Karpas-422 (cell line): Measurements from ENCODE around the gene ETV6. TPM values are rescaled to one million over a fixed set of nuclear protein-coding genes. Genes with fewer than 3 reads are reported as not detected.
"Not testable (repeated sequence)": the region's sequence is repeated elsewhere in the genome, so short reads cannot be mapped to it uniquely, and the experiment has no call there.

Experiments
- DNase-seq: peaks from one replicate; pipeline ENCODE4 v3.0.0-alpha.2; 2015
- H2AFZ ChIP-seq: fragments of 200-600 bp; sonication (generic); 2 replicates; pipeline ENCODE4 v1.6.1; 2014; ENCODE audit warnings: antibody characterized with exemption, low read length, mixed read lengths
- H3K27ac ChIP-seq: fragments of 200-600 bp; sonication (generic); 2 replicates; pipeline ENCODE4 v1.5.1; 2014; ENCODE audit warnings: mild to moderate bottlenecking, low read length, moderate library complexity
- H3K27me3 ChIP-seq: fragments of 200-600 bp; sonication (generic); 2 replicates; pipeline ENCODE4 v1.6.1; 2014; ENCODE audit warnings: low read length, mixed read lengths
- H3K36me3 ChIP-seq: fragments of 200-600 bp; sonication (generic); 2 replicates; pipeline ENCODE4 v1.6.1; 2014; ENCODE audit warnings: low read length, mixed read lengths; ENCODE audit not compliant: insufficient read depth
- H3K4me1 ChIP-seq: fragments of 200-600 bp; sonication (generic); 2 replicates; pipeline ENCODE4 v1.6.1; 2014; ENCODE audit warnings: mild to moderate bottlenecking, low read length, mixed read lengths
- H3K4me2 ChIP-seq: fragments of 200-600 bp; sonication (generic); 2 replicates; pipeline ENCODE4 v1.6.1; 2014; ENCODE audit warnings: low read length, low read depth, mild to moderate bottlenecking; ENCODE audit not compliant: poor library complexity, severe bottlenecking
- H3K4me3 ChIP-seq: fragments of 200-600 bp; sonication (generic); 2 replicates; pipeline ENCODE4 v1.5.1; 2014; ENCODE audit warnings: mild to moderate bottlenecking, antibody characterized with exemption, low read length, mixed read lengths
- H3K79me2 ChIP-seq: fragments of 200-600 bp; sonication (generic); 2 replicates; pipeline ENCODE4 v1.6.1; 2014; ENCODE audit warnings: mild to moderate bottlenecking, low read length, mixed read lengths
- H3K9ac ChIP-seq: fragments of 200-600 bp; sonication (generic); 2 replicates; pipeline ENCODE4 v1.6.0; 2014; ENCODE audit warnings: low read length
- H3K9me2 ChIP-seq: fragments of 200-600 bp; sonication (generic), shearing (Covaris generic); replicated peaks from 2 replicates; pipeline ENCODE4 v1.6.0; 2014; ENCODE audit warnings: mild to moderate bottlenecking, low read length, moderate library complexity; ENCODE audit not compliant: insufficient read depth
- H3K9me3 ChIP-seq: fragments of 300-700, 200-600 bp; sonication (generic); 2 replicates; pipeline ENCODE4 v1.6.1; 2014; ENCODE audit warnings: low read length, mixed read lengths
- H4K20me1 ChIP-seq: fragments of 200-600 bp; sonication (generic); 2 replicates; pipeline ENCODE4 v1.6.1; 2014; ENCODE audit warnings: mild to moderate bottlenecking, antibody characterized with exemption, low read length, low read depth; ENCODE audit not compliant: insufficient read depth
- total RNA-seq: library from RNA; depleted of rRNA; stranded (reverse); fragments of >200 nt; shearing (Covaris generic); gene quantifications from 2 replicates; pipeline ENCODE4 v1.2.3, GENCODE V29; 2014; ENCODE audit warnings: low replicate concordance

Gene ETV6
- total RNA-seq, 1 experiment from 2014 or later: 1.0 TPM

DNA sequence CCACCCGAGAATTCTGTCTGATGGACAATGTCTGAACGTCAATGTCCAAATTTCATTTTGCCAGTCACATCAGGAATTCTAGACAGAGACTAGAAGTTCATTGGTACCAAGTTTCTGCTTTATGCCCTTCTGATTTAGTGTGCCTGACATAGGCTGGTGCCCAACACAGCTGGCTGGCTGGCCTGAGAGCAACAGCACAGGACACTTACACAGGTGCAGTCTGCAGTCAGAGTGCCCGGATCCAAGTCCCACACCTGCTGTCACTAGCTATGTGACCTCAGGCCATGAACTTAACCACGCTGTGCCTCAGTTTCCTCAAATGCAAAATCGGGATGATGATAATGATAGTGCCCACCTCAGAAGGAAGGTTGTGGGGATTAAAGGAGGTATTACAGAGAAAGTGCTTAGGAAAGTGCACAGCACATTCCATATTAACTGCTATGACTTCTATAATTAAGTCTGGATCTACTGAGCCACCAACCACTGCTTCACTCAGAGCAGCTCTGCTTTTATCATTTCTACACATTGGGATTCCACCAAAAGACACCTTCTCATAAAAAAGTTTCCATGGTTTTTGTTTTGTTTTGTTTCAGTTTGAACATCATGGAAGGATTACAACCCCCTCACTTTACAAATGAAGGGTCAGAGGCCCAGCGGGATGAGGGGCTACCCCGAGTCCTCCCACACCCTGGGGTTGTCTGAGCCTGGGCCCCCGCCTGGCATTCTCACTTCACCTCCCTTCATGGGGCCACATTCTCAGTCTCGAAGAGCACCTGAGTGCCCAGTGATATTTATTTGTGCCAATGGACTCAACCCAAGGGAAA, 252.4 kb downstream of the ETV6 start:
- Histone ChIP-seq H4K20me1 (no peaks in the 10 kb centered on the region), H3K4me3 (no peak overlapping the region), H3K4me1 (no peaks in the 10 kb centered on the region), H3K27me3 (no peaks in the 10 kb centered on the region), H3K9me3 (no peaks in the 10 kb centered on the region), H3K79me2 (no peaks in the 10 kb centered on the region), H3K9ac (no peak overlapping the region), H3K9me2 (no peaks in the 10 kb centered on the region), H3K36me3 (no peaks in the 10 kb centered on the region), H2AFZ (no peak overlapping the region), H3K27ac (no peak overlapping the region), H3K4me2 (no peak overlapping the region)
- DNase-seq: no peak

DNA sequence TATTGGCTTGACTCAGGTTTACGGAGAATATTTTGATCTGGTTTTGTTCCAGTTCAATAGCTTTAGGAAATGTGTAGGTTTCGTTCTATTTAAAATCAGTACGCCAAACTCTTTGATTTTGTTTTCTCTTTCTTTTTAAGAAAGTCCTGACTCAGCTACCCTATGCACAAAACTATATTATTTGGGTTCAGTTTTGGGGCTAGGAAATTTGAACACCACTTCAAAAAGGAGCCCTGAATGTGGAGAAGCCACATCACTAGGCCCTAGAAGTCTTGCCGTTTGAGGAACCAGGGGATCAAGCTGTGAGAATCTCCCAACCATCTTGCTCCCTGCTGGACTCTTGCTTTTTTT, 253.0 kb downstream of the ETV6 start:
- H3K27me3 ChIP-seq: no peaks in the 10 kb centered on the region
- no peaks in the 10 kb centered on the region for H3K9me2 ChIP-seq
- H3K27ac ChIP-seq: no peak overlapping the region
- no peak for DNase-seq
- no peaks in the 10 kb centered on the region for H3K36me3 ChIP-seq
- no peaks in the 10 kb centered on the region for H3K9me3 ChIP-seq
- H2AFZ ChIP-seq: no peak overlapping the region
- H3K4me3 ChIP-seq: no peak overlapping the region
- no peaks in the 10 kb centered on the region for H4K20me1 ChIP-seq
- H3K4me1 ChIP-seq: no peaks in the 10 kb centered on the region
- no peaks in the 10 kb centered on the region for H3K79me2 ChIP-seq
- H3K4me2 ChIP-seq: no peak overlapping the region
- no peak overlapping the region for H3K9ac ChIP-seq

DNA sequence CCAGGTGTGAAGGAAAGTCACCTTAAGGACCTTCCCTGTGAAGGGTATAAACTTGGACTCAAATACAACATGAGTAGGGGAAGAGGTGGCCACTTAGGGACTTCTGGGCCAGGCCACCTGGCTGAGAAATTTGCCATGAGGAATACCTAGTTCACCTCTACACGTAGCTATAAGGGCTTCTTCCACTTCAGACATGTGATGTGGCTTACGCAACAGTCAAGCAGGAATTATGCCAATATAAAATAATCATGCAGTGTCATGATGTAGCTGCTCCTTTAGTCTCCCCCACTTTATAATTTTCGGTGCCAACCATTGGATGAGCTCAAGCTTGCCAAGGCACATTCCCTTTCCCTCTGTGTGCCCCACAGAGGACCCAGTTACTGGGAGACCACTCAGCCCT, 254.7 kb downstream of the ETV6 start:
- Histone ChIP-seq H3K27me3 (no peaks in the 10 kb centered on the region), H3K9ac (no peak overlapping the region), H2AFZ (no peak overlapping the region), H3K9me3 (no peaks in the 10 kb centered on the region), H3K4me1 (no peaks in the 10 kb centered on the region), H3K4me2 (no peak overlapping the region), H3K36me3 (no peaks in the 10 kb centered on the region), H3K27ac (no peak overlapping the region), H3K4me3 (no peak overlapping the region), H3K9me2 (no peaks in the 10 kb centered on the region), H4K20me1 (no peaks in the 10 kb centered on the region), H3K79me2 (no peaks in the 10 kb centered on the region)
- no peak for DNase-seq

- DNase-seq: no peak
- H3K4me1 ChIP-seq: no peaks in the 10 kb centered on the region
- H3K79me2 ChIP-seq: no peaks in the 10 kb centered on the region
- no peaks in the 10 kb centered on the region for H3K9me2 ChIP-seq
- no peak overlapping the region for H3K9ac ChIP-seq
- no peaks in the 10 kb centered on the region for H4K20me1 ChIP-seq
- no peaks in the 10 kb centered on the region for H3K9me3 ChIP-seq
- no peak overlapping the region for H2AFZ ChIP-seq
- no peaks in the 10 kb centered on the region for H3K36me3 ChIP-seq
- H3K4me3 ChIP-seq: no peak overlapping the region
- no peak overlapping the region for H3K27ac ChIP-seq
- no peak overlapping the region for H3K4me2 ChIP-seq
- H3K27me3 ChIP-seq: no peaks in the 10 kb centered on the region
These were observed 256.1 kb downstream of the ETV6 start for GRCh38 chr12:11905534-11905933.

GRCh38 chr12:11906286-11906935, 256.9 kb downstream of the ETV6 start:
- H3K4me2 ChIP-seq: no peak overlapping the region
- no peaks in the 10 kb centered on the region for H3K79me2 ChIP-seq
- DNase-seq: no peak
- no peak overlapping the region for H2AFZ ChIP-seq
- H4K20me1 ChIP-seq: no peaks in the 10 kb centered on the region
- no peak overlapping the region for H3K4me3 ChIP-seq
- H3K27ac ChIP-seq: no peak overlapping the region
- H3K9me3 ChIP-seq: no peaks in the 10 kb centered on the region
- H3K4me1 ChIP-seq: no peaks in the 10 kb centered on the region
- H3K27me3 ChIP-seq: no peaks in the 10 kb centered on the region
- H3K9ac ChIP-seq: no peak overlapping the region
- no peaks in the 10 kb centered on the region for H3K36me3 ChIP-seq
- H3K9me2 ChIP-seq: no peaks in the 10 kb centered on the region

DNA sequence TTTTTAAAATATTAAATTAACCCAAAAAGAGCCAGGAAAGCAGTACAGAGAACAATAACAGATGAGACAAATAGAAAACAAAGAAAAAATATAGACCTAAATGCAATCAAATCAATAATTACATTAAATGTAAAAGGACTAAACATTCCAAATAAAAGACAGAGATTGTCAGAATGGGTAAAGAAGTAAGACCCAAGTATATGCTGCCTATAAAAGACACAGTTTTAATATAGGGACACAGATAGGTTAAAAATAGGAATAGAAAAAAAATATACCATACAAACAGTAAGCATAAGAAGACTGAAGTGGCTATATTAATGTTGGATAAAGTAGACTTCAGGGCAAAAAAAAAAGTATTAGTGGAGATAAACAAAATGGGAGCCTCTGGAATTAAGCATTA, 258.2 kb downstream of the ETV6 start:
- H2AFZ ChIP-seq: no peak overlapping the region
- H3K27ac ChIP-seq: no peak overlapping the region
- H3K4me2 ChIP-seq: no peak overlapping the region
- H3K36me3 ChIP-seq: no peaks in the 10 kb centered on the region
- H3K4me3 ChIP-seq: no peak overlapping the region
- no peaks in the 10 kb centered on the region for H3K9me2 ChIP-seq
- DNase-seq: no peak
- no peaks in the 10 kb centered on the region for H3K9me3 ChIP-seq
- no peaks in the 10 kb centered on the region for H3K27me3 ChIP-seq
- H3K9ac ChIP-seq: no peak overlapping the region
- no peaks in the 10 kb centered on the region for H3K4me1 ChIP-seq
- no peaks in the 10 kb centered on the region for H4K20me1 ChIP-seq
- no peaks in the 10 kb centered on the region for H3K79me2 ChIP-seq

DNA sequence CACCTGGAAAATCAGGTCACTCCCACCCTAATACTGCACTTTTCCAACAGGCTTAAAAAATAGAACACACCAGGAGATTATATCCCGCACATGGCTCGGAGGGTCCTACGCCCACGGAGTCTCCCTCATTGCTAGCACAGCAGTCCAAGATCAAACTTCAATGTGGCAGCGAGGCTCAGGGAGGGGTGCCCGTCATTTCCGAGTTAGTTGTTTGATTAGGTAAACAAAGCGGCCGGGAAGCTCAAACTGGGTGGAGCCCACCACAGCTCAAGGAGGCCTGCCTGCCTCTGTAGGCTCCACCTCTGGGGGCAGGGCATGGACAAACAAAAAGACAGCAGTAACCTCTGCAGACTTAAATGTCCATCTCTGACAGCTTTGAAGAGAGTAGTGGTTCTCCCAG, 259.9 kb downstream of the ETV6 start:
- DNase-seq, H3K27me3 ChIP-seq, H2AFZ ChIP-seq, H3K4me2 ChIP-seq, H3K27ac ChIP-seq, H3K4me1 ChIP-seq, H3K4me3 ChIP-seq, H3K36me3 ChIP-seq, H4K20me1 ChIP-seq, H3K79me2 ChIP-seq, H3K9me3 ChIP-seq, H3K9ac ChIP-seq, H3K9me2 ChIP-seq: not testable (repeated sequence)

GRCh38 chr12:11916113-11916512, 266.6 kb downstream of the ETV6 start:
- Histone ChIP-seq H3K4me1 (no peaks in the 10 kb centered on the region), H3K4me2 (no peak overlapping the region), H3K27me3 (no peaks in the 10 kb centered on the region), H3K4me3 (no peak overlapping the region), H3K36me3 (no peaks in the 10 kb centered on the region), H2AFZ (no peak overlapping the region), H4K20me1 (no peaks in the 10 kb centered on the region), H3K27ac (no peak overlapping the region), H3K9me2 (no peaks in the 10 kb centered on the region), H3K79me2 (no peaks in the 10 kb centered on the region), H3K9me3 (no peaks in the 10 kb centered on the region), H3K9ac (no peak overlapping the region)
- no peak for DNase-seq
